Iris pigment epithelial cell (primary cell): ENCODE results near the gene COG5.
A peak's percentile ranks its signal among the peaks of the same experiment; 100 is the strongest.

Experiments
- DNase-seq: peaks from one replicate; pipeline ENCODE4 v3.0.0-alpha.2; 2011; ENCODE audit warnings: low read depth

Gene COG5

DNA sequence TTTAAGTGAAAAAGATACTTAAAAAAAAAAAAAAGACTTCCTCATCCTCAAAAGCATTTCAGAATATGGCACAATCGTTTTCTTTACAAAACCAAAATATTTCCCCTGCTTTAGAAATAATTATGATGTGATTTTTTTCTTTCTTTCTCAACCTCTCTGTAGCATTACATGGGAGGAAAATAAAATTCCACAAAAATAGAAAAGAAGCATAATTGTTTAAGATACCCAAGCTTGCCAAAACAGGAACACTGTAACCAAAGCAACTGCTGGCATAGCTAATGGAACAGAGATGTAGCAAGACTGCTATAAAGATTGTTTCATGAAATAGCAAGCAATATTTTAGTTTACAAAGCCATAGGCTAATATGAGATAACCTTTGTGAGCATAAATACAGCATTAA is 169.4 kb downstream of the COG5 start:
- peak; percentile 17 for DNase-seq

GRCh38 chr7:107392830-107393229 is 170.9 kb downstream of the COG5 start:
- DNase-seq, result no peak

GRCh38 chr7:107390916-107391315 is 172.8 kb downstream of the COG5 start:
- DNase-seq, result no peak

DNA sequence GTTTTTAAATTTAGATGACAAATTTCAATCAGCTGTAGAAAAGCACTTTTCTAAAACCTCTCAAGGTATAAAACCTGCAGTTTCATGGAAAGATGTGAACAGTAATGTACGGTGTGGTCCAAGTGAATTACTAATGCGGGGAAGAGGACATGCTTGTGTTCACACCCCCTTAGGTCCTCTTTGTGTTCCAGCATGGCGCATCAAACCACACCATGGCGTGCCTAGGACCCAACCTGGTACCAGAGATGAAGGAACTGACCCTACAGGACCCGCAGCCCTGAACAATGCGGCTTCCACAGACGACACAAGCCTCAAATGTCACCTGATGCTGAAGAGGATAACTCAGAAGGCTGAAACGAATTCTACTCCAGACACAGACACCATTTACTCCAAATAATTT is 175.1 kb downstream of the COG5 start:
- DNase-seq, result no peak

DNA sequence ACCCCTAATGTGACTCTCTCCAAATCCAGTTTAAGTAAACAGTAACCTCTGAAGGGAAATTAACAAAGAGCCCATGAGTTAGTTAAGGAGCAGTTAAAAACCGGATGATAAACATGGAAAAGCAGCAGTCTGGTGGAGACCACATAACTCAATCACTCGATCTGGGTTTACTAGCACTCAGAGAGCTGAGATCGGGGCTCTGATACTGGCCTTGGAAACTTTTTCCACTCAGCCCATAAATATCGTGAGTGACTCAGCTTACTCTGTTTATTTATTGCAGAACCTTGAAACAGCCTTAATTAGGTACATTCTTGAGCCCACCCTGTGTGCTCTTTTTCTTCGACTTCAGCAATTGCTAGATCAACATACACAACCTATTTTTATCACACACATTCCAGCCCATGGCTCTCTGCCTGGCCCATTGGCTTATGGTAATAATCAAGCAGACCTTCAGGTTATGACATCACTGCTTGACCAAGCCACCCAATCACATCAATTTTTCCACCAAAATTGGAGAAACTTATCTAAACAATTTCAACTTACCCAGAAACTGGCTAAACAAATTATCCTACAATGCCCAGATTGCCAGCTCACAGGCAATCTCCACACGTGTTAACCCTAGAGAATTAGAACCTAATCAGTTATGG is 176.0 kb downstream of the COG5 start:
- DNase-seq, result peak; percentile 87

DNA sequence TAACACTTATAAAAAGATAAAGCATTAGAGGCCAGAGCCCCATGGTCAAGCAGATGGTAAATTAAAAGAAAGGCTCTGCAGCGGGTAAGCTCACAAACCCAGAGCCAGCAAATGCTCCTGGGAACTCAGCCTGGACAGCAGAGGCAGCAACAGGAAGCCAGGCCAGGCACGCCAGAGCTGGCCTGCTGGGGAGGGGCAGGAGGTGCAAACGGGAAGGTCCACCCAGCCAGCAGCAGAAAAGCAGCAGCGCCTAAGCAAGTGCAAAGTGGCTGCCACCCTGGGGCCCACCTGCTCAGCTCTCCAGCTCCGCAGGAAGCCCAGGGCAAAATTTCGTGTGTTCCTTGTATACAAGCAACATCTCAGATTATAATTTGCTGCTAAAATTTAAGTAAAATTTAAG is 176.6 kb downstream of the COG5 start:
- DNase-seq, result peak; percentile 60

GRCh38 chr7:107386548-107387102 is 177.1 kb downstream of the COG5 start:
- no peak for DNase-seq

DNA sequence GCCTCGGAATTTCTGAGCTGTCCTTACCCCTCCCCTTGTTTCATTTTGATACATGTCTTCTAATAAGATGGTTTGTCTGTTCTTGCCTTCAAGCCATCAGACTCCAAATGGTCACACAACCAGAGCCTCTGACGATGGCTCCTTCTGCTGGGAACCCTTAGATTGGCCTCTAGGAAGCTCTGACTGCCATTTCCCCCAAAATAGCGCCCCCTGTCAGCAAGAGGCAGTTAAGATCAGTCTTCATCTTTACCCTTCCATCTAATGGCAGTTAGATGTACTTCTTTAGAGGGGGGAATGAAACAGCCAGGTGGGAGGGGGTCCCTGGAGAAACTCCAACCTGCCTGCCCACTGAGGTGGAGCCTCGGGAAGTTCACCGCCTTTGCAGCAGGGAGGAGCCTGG is 179.7 kb downstream of the COG5 start:
- no peak for DNase-seq

- DNase-seq, result no peak
Measured at GRCh38 chr7:107383203-107383602, 180.5 kb downstream of the COG5 start.

DNA sequence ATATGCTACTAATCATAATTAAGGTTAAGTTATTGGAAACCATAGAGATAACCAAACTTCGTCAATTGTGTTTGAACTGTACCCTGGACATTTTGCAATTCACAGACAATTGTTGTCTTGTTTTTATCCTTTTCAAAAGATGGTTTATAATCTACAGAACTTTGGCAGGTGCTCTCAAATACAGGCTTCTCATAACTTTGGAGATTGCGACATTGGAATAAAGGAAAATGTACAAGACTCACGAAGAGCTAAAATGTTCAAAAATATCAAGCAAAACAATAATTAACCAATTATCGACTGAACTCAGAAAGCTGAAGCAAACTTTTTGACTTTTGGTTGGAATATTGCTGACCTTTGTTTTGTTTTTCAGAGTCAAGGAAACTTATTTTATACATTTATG is 182.3 kb downstream of the COG5 start:
- DNase-seq, result no peak

DNA sequence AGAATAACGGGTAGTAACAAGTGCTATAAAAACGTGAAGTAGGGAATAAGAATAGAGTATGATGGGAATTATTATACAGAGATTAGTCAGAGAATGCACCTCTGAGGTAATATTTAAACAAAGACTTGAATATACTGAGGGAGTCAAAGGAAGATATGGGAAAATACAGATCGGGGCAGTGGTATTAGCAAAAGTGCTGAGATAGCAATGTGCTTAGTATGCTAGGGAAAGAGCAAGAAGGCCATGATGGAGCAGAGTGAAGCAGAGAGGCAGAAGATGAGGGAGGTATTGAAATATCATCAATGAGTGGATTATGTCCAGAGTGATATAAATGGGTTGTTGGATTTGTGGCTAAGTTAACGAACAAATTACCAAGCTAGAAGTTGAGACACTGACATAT is 190.4 kb downstream of the COG5 start:
- DNase-seq, result no peak

GRCh38 chr7:107372298-107372697 is 191.4 kb downstream of the COG5 start:
- DNase-seq, result peak; percentile 79

GRCh38 chr7:107370816-107371215 is 192.9 kb downstream of the COG5 start:
- DNase-seq, result no peak

DNA sequence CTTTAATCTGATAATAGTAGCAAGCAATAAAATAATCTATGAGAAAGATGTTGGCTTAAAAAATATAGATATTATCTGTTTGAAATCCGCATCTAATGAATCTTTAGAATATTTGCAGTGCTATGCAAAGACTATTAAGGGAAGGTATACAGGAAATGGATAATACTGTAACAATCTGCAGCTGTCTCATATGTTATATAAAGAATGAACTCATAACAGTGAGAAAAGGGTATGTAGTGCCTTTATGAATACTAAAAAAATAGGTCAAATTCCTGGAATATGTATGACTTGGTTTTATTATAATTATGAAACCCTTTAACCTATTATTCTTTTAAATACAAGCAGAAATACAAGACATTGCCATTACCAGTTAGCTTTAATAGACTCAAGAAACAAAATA is 198.9 kb downstream of the COG5 start:
- peak; percentile 23 for DNase-seq

DNA sequence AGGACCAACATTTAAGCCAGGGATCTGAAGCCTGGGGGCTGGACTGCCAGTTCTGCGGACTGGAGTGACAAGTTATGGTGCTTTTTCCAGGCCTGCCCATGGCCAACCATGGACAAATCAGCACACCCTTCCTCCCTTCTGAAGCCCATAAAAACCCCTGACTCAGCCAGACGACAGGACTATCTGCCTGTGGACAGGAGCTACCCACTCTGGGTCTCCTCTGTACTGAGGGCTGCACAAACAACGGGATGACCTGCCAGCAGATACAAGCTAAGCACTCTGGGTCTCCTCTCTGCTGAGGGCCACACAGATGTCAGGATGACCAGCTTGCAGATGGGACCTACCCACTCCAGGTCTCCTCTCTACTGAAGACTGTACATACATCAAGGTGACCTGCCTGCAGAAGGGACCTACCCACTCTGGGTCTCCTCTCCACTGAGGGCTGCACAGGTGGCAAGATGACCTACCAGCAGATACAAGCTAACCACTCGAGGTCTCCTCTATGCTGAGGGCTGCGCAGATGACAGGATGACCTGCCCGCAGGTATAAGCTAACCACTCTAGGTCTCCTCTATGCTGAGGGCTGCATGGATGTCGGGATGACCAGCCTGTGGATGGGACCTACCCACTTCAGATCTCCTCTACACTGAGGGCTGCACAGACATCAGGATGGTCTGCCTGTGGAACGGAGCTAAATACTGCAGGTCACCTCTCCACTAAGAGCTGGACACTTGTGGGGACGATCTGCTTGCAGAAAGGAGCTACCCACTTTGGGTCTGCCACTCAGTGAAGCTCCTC is 204.0 kb downstream of the COG5 start:
- DNase-seq, result no peak

GRCh38 chr7:107355616-107356015 is 208.1 kb downstream of the COG5 start:
- DNase-seq, result peak; percentile 28

DNA sequence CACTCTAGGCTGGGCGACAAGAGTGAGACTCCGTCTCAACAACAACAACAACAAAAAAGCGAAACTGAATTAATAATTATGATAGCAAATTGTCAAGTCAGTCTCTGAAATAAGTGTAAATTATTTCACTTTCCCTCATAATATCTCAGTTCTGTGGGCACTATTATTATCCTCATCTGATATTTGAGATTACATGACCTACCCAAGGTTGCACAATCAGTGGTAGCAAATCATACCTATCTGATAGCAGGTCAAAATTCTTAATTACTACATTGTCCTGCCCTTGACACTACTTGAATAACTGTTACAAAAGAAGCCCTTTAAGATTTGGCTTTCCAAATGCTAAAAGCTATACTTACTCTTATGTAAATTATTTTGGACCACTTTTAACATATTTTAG is 209.1 kb downstream of the COG5 start:
- no peak for DNase-seq

GRCh38 chr7:107353701-107354100 is 210.0 kb downstream of the COG5 start:
- DNase-seq, result peak; percentile 22

DNA sequence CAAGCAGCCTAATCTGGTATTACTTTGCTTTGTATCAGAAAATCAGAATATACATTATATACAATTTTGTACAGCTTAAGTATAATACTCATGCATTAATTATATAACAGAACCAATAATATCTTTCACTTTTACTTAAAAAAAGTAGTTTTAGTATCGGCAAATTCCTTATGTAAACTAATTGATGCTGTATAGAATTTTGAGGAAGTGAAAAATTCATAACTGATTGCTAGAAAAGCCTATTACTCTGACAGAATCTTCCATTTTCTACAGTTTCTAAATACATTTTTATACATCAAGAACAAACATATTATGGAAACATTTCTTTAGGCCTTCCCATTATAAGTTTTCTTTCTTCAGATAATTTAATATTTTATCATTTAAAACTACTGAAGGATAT is 217.8 kb downstream of the COG5 start:
- DNase-seq, result no peak

- DNase-seq, result no peak
Measured at GRCh38 chr7:107344799-107345198, 218.9 kb downstream of the COG5 start.

- no peak for DNase-seq
Measured at GRCh38 chr7:107344286-107344685, 219.4 kb downstream of the COG5 start.

- DNase-seq, result no peak
Measured at GRCh38 chr7:107338080-107338479, 225.6 kb downstream of the COG5 start.

GRCh38 chr7:107332488-107333269 is 231.0 kb downstream of the COG5 start:
- no peak for DNase-seq
